Glomerular endothelial cell (primary cell): ENCODE data around the gene ZNF688. TPM values are rescaled to one million over a fixed set of nuclear protein-coding genes. Genes with fewer than 3 reads are reported as not detected.
"Not testable (repeated sequence)": the region's sequence is repeated elsewhere in the genome, so short reads cannot be mapped to it uniquely, and the experiment has no call there.

Experiments
- DNase-seq: peaks from one replicate; pipeline ENCODE4 v3.0.0-alpha.2; 2011; ENCODE audit warnings: low read depth, low spot score; ENCODE audit errors: extremely low read depth
- total RNA-seq: library from RNA; depleted of rRNA; stranded (reverse); fragments of >200 nt; gene quantifications from 2 replicates; pipeline ENCODE4 v1.2.3, GENCODE V29; 2015

ZNF688 gene
- total RNA-seq: 11.1 and 12.4 TPM in 2 replicates

DNA sequence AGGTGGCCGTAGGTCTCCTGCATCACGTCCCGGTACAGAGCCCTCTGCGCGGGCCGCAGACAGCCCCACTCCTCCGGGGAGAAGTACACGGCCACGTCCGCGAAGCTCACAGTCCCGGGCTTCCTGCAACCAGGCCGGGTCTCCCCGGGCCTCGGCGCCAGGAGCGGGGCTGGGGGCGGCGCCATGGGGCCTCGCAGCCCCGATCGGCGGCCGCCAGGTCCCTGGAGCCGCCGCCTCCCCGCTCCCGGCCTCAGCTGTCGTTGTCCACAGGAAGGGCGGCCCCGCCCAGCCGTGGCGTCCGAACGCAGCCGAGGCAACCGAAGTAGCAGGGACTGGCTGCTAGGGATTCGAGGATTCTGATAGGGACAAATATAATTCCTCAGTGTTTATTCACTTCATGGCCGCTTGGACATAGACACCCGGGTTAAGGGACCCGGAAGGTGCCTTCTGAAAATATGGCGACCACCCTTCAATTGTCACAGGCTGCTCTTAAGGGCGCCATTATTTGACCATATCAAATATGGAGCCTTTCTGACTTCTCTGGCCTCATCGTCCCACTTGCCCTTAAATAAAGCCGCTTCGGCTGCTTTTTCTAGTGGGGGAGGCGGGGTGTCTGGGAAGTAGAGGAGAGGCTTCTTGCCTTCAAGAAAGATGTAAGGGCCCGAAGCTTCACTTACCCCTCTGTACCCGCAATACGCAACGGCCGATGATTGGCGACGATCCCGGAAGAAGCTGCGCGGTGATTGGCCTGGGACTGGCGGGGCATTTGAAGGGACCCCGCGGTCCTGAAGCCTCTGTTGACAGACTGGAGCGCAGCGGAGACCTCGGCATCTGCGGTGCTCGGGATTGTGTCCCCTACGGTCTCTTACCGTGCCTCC, at the start of gene ZNF688:
Gene ZNF688, minus strand, starts transcription at position 270 of the 878 bp plus-strand sequence. Its CDS starts 85 bp downstream, at position 185.
- peak; percentile 71 for DNase-seq

GRCh38 chr16:30620169-30620568, 48.7 kb upstream of the ZNF688 start:
- DNase-seq: no peak

- no peak for DNase-seq
These were observed 48.1 kb upstream of the ZNF688 start for GRCh38 chr16:30619638-30620037.

- no peak for DNase-seq
These were observed 47.7 kb upstream of the ZNF688 start for GRCh38 chr16:30619202-30619601.

- DNase-seq: no peak
These were observed 44.0 kb upstream of the ZNF688 start for GRCh38 chr16:30615358-30616091.

- DNase-seq: peak; percentile 98
These were observed 38.7 kb upstream of the ZNF688 start, which contains the start of gene ZNF689 for GRCh38 chr16:30609926-30610839. Gene ZNF689 (minus strand): TSS chr16:30610389. CDS start chr16:30610041, 348 bp downstream.

DNA sequence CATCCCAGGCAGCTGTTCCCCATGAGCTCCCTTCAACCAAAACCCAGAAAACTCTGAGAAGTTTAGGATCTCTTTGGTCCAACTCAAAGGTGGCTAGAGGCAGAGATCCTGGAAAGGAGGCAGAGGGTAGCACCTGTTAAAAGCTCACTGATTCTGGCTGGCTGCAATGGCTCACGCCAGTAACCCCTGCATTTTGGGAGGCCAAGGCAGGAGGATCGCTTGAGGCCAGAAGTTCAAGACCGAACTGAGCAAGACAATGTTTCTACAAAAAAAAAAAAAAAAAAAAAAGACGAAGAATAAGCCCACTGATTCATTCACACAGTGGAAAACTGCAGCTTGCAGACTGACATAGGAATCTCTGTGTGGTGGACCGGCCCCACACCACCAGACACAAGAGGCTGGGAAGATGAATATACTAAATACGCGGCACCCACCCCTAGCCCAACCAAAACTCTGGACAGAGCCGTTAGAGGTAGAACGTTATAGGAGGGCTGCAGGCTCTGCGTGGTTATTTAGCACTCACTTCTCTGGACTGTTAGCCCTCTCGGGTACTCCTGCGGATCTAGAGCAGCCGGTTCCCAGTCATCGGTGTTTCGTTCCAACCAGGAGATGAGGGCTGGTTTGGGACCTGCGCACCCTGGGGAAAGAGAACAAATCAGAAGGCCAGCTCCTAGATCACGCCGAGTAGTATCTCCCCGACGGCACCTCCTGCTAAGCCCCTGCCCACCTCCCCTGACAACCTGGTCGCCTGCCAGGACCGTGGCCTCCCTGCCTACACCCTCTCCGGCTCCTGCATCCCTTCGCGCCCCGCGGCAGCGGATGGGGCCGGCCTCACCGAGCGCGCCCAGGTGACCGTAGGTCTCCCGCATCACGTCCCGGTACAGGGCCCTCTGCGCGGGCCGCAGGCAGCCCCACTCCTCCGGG, 37.8 kb upstream of the ZNF688 start:
- DNase-seq: no peak

- no peak for DNase-seq
These were observed 34.5 kb upstream of the ZNF688 start for GRCh38 chr16:30606004-30606403.

GRCh38 chr16:30605158-30605557, 33.6 kb upstream of the ZNF688 start:
- DNase-seq: no peak

DNA sequence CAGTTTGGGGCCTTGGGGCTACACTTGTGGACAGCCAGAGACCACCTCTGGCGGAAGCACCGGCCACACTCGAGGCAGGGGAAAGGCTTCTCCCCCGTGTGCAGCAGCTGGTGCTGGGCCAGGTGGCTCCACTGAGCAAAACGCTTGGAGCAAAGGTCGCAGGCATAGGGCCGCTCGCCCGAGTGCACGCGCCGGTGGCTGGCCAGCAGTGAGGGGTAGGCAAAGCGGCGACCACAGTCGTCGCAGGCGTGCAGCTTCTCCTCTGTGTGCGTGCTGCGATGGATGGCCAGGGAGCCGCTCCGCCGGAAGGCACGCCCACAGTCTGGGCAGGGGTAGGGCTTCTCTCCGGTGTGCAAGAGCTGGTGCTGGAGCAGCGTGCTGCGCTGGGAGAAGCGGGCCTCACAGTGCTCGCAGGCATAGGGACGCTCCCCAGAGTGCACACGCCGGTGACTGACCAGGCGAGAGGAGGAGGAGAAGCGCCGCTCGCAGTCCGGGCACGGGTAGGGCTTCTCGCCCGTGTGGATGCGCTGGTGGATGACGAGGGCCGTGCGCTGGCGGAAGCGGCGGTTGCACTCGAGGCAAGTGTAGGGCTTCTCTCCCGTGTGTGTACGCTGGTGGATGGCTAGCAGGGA, 32.9 kb upstream of the ZNF688 start:
- DNase-seq: no peak

DNA sequence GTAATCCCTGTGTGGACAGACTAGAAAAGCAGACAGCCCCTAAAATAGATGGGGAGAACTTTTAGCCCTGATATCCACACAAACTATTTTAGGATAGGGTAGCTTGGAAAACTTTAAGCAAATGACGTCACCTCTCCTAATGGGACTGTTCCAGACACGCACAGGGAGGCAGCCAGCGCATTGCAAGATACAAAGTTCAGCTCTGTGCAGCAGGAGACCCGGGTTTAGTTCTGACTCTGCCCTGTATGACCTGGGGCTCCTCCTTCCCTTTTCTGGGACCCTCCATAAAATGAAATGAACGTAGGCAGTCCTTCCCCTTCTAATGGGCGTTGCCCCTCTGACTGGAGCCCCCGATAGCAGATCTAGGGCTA, 32.4 kb upstream of the ZNF688 start:
- DNase-seq: no peak

- no peak for DNase-seq
These were observed 31.2 kb upstream of the ZNF688 start for GRCh38 chr16:30602616-30603277.

GRCh38 chr16:30601966-30602365, 30.5 kb upstream of the ZNF688 start:
- no peak for DNase-seq

- DNase-seq: no peak
These were observed 29.4 kb upstream of the ZNF688 start for GRCh38 chr16:30600929-30601328.

- DNase-seq: no peak
These were observed 28.7 kb upstream of the ZNF688 start for GRCh38 chr16:30600215-30600614.

GRCh38 chr16:30592871-30593270, 21.4 kb upstream of the ZNF688 start:
- no peak for DNase-seq

GRCh38 chr16:30590869-30591268, 19.4 kb upstream of the ZNF688 start:
- DNase-seq: not testable (repeated sequence)

GRCh38 chr16:30589582-30589981, 18.1 kb upstream of the ZNF688 start:
- DNase-seq: not testable (repeated sequence)

DNA sequence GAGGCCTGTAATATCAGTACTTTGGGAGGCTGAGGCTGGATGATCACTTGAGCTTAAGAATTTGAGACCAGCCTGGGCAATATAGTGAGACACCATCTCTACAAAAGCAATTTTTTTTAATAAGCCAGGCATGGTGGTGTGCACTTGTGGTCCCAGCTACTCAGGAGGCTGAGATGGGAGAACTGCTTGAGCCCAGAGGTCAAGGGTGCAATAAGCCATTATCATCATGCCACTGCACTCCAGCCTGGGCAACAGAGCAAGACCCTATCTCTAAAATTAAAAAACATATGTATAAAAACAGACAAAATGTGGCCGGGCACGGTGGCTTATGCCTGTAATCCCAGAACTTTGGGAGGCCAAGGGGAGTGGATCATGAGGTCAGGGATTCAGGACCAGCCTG, 17.1 kb upstream of the ZNF688 start:
- no peak for DNase-seq
